CD14-positive monocyte (primary cell): ENCODE results near the gene ELF5. TPM values are rescaled to one million over a fixed set of nuclear protein-coding genes. Genes with fewer than 3 reads are reported as not detected.

Experiments used
- DNase-seq, 3 donors: peaks; one replicate each; pipeline ENCODE4 v3.0.0-alpha.2; 2011 to 2022
- H2AFZ ChIP-seq: 2 replicates; pipeline ENCODE4 v1.6.0; 2012; ENCODE audit warnings: mild to moderate bottlenecking, low read depth, low read length, inconsistent platforms; ENCODE audit not compliant: insufficient read depth, poor library complexity, severe bottlenecking
- H3K27ac ChIP-seq, 2 donors: 1 replicate in 1 of 2; 2 replicates in 1 of 2; pipeline ENCODE4 v1.5.1; 2012 to 2013; ENCODE audit warnings: low read length in 2 of 2, control low read depth in 1 of 2, inconsistent platforms in 1 of 2, low read depth in 1 of 2, mild to moderate bottlenecking in 1 of 2
- H3K27me3 ChIP-seq, 2 donors: one replicate each; pipeline versions ENCODE4 v1.6.0 to v1.6.1; 2011 to 2013; ENCODE audit warnings: low read length in 2 of 2; ENCODE audit not compliant: control insufficient read depth in 2 of 2, insufficient read depth in 2 of 2
- H3K36me3 ChIP-seq, 2 donors: replicated peaks in 1 of 2; 1 replicate in 1 of 2; 2 replicates in 1 of 2; pipeline versions ENCODE4 v1.5.1 to v1.6.1; 2012 to 2013; ENCODE audit warnings: low read length in 2 of 2, control low read depth in 1 of 2, inconsistent platforms in 1 of 2, mild to moderate bottlenecking in 1 of 2; ENCODE audit not compliant: insufficient read depth in 2 of 2, control insufficient read depth in 1 of 2
- H3K4me1 ChIP-seq, 2 donors: 1 replicate in 1 of 2; 2 replicates in 1 of 2; pipeline versions ENCODE4 v1.5.1 to v1.6.1; 2012 to 2013; ENCODE audit warnings: low read length in 2 of 2, control low read depth in 1 of 2, inconsistent platforms in 1 of 2, mild to moderate bottlenecking in 1 of 2, moderate library complexity in 1 of 2; ENCODE audit not compliant: insufficient read depth in 2 of 2, control insufficient read depth in 1 of 2
- H3K4me2 ChIP-seq: replicated peaks from 2 replicates; pipeline ENCODE3; 2012; ENCODE audit warnings: low read length, moderate library complexity, mild to moderate bottlenecking; ENCODE audit not compliant: poor library complexity, severe bottlenecking; ENCODE audit errors: extremely low read depth
- H3K4me3 ChIP-seq, 3 experiments: fragments of 200-600 bp in 1 of 3; sonication (generic) in 1 of 3; replicated peaks in 1 of 3; 1 replicate in 2 of 3; 2 replicates in 1 of 3; pipeline ENCODE4 v1.5.1; 2011 to 2013; ENCODE audit warnings: low read length in 3 of 3, mild to moderate bottlenecking in 3 of 3, control low read depth in 2 of 3, low read depth in 2 of 3, inconsistent platforms in 1 of 3, moderate library complexity in 1 of 3
- H3K79me2 ChIP-seq: 2 replicates; pipeline ENCODE4 v1.6.0; 2012; ENCODE audit warnings: mild to moderate bottlenecking, control low read depth, inconsistent platforms, low read length, moderate library complexity; ENCODE audit not compliant: insufficient read depth
- H3K9ac ChIP-seq: 2 replicates; pipeline ENCODE4 v1.6.0; 2017; ENCODE audit warnings: low read length, mild to moderate bottlenecking; ENCODE audit not compliant: insufficient read depth, poor library complexity, severe bottlenecking
- H3K9me3 ChIP-seq, 2 donors: replicated peaks in 1 of 2; 1 replicate in 1 of 2; 2 replicates in 1 of 2; pipeline versions ENCODE4 v1.5.1 to v1.6.1; 2012 to 2013; ENCODE audit warnings: low read length in 2 of 2, control low read depth in 1 of 2; ENCODE audit not compliant: control insufficient read depth in 1 of 2, insufficient read depth in 1 of 2
- H4K20me1 ChIP-seq: 2 replicates; pipeline ENCODE4 v1.6.0; 2012; ENCODE audit warnings: mild to moderate bottlenecking, low read length, control low read depth, moderate library complexity; ENCODE audit not compliant: insufficient read depth
- H3K27ac Mint-ChIP-seq, 7 donors: one replicate each; pipeline ENCODE4 v1.8.0; 2020; ENCODE audit warnings: mild to moderate bottlenecking in 7 of 7, mixed read lengths in 7 of 7, moderate library complexity in 6 of 7, inconsistent platforms in 2 of 7
- H3K27me3 Mint-ChIP-seq, 3 donors: one replicate each; pipeline ENCODE4 v1.8.0; 2021 to 2022; ENCODE audit warnings: low read depth in 3 of 3, mild to moderate bottlenecking in 3 of 3, mixed read lengths in 3 of 3, moderate library complexity in 3 of 3, inconsistent platforms in 1 of 3
- H3K36me3 Mint-ChIP-seq, 2 donors: one replicate each; pipeline ENCODE4 v1.8.0; 2020; ENCODE audit warnings: mixed read lengths in 2 of 2, inconsistent platforms in 1 of 2, mild to moderate bottlenecking in 1 of 2
- H3K4me1 Mint-ChIP-seq: one replicate; pipeline ENCODE4 v1.8.0; 2020; ENCODE audit warnings: mild to moderate bottlenecking, mixed read lengths
- H3K4me3 Mint-ChIP-seq, 2 donors: one replicate each; pipeline ENCODE4 v1.8.0; 2020; ENCODE audit warnings: mild to moderate bottlenecking in 2 of 2, mixed read lengths in 2 of 2, moderate library complexity in 1 of 2
- H3K9me3 Mint-ChIP-seq, 7 donors: one replicate each; pipeline ENCODE4 v1.8.0; 2020 to 2022; ENCODE audit warnings: mixed read lengths in 7 of 7, mild to moderate bottlenecking in 6 of 7, moderate library complexity in 6 of 7, inconsistent platforms in 2 of 7
- CTCF ChIP-seq: fragments of 200-600 bp; IDR thresholded peaks from one replicate; pipeline ENCODE4 v1.8.0; 2022; ENCODE audit warnings: antibody characterized with exemption, mild to moderate bottlenecking
- WGBS: methylation state at CpG from one replicate; pipeline ENCODE4 v1.1.5; 2013; ENCODE audit warnings: missing lambda C conversion rate; ENCODE audit not compliant: insufficient coverage; 5-methylcytosine and 5-hydroxymethylcytosine counted together
- intact Hi-C, 2 donors: fragments of 100-400 bp; cut with micrococcal nuclease; formaldehyde crosslinking; loops; one replicate each; pipeline versions ENCODE4 v1.15.0 to v1.15.1; 2023
- polyA plus RNA-seq, 3 donors: library from polyadenylated mRNA; depleted of rRNA in 1 of 3; unstranded in 2 of 3; stranded (reverse) in 1 of 3; fragments of 300-500 nt in 2 of 3; fragments of >200 nt in 1 of 3; fragmentation: Illumina TruSeq in 2 of 3; gene quantifications; 1 replicate in 2 of 3; 2 replicates in 1 of 3; pipeline ENCODE4 v1.2.3, GENCODE V29; 2012 to 2021

ELF5 gene
- polyA plus RNA-seq, 3 donors, result 0.27 TPM; not detected in 2

GRCh38 chr11:34493468-34493867, 20.1 kb downstream of the ELF5 start:
- Mint-ChIP-seq H3K4me3 (no peak overlapping the region), H3K36me3 (no peaks in the 10 kb centered on the region), H3K27ac (no peak overlapping the region), H3K9me3 (peaks cover 0 to 2% (median 0%) of the 10 kb centered on the region in 7 donors), H3K27me3 (peaks cover 0 to 1% (median 0%) of the 10 kb centered on the region in 3 donors), H3K4me1 (peaks cover 4% of the 10 kb centered on the region)
- Histone ChIP-seq H3K4me1 (no peaks in the 10 kb centered on the region), H2AFZ (no peak overlapping the region), H3K4me3 (no peak overlapping the region), H3K9me3 (no peaks in the 10 kb centered on the region), H3K27ac (no peak overlapping the region), H3K9ac (no peak overlapping the region), H3K4me2 (no peak overlapping the region), H3K36me3 (no peaks in the 10 kb centered on the region), H3K79me2 (no peaks in the 10 kb centered on the region), H3K27me3 (no peaks in the 10 kb centered on the region), H4K20me1 (no peaks in the 10 kb centered on the region)
- no peak for DNase-seq
- intact Hi-C loops, result loop anchor here in 1 of 2 donors (10.0 kb wide), 1 partner anchor 319 kb away; no protein-coding TSS in a partner anchor
- 91% methylated on average over 5 of the region's 8 CpGs for whole genome bisulfite sequencing
- TF ChIP-seq CTCF, result no peak

GRCh38 chr11:34492806-34493414, 20.7 kb downstream of the ELF5 start:
- peaks cover 4% of the 10 kb centered on the region for H3K4me1 Mint-ChIP-seq
- no peak overlapping the region for H3K27ac Mint-ChIP-seq
- H3K4me3 Mint-ChIP-seq, result no peak overlapping the region
- no peak overlapping the region for H2AFZ ChIP-seq
- intact Hi-C loops, result loop anchor here in 1 of 2 donors (10.0 kb wide), 1 partner anchor 318 kb away; no protein-coding TSS in a partner anchor
- H3K9me3 Mint-ChIP-seq, result peaks cover 0 to 2% (median 0%) of the 10 kb centered on the region in 7 donors
- H3K27me3 ChIP-seq, result no peaks in the 10 kb centered on the region
- H3K9me3 ChIP-seq, result no peaks in the 10 kb centered on the region
- DNase-seq, result peak; percentile 54 to 70 (median 54)
- H3K79me2 ChIP-seq, result no peaks in the 10 kb centered on the region
- no peaks in the 10 kb centered on the region for H3K36me3 Mint-ChIP-seq
- no peak overlapping the region for H3K4me2 ChIP-seq
- no peak overlapping the region for H3K4me3 ChIP-seq
- no peaks in the 10 kb centered on the region for H3K36me3 ChIP-seq
- H3K27ac ChIP-seq, result no peak overlapping the region
- peak; percentile 80 for TF ChIP-seq CTCF
- H3K9ac ChIP-seq, result no peak overlapping the region
- peaks cover 0 to 1% (median under 1%) of the 10 kb centered on the region in 3 donors for H3K27me3 Mint-ChIP-seq
- H3K4me1 ChIP-seq, result no peaks in the 10 kb centered on the region
- no peaks in the 10 kb centered on the region for H4K20me1 ChIP-seq
- 88% methylated on average over 2 of the region's 8 CpGs for WGBS
